ELF-1 (cell line): ENCODE results near the gene ATXN7.

Experiments used
- DNase-seq: peaks from one replicate; pipeline ENCODE4 v3.0.0-alpha.2; 2016; ENCODE audit warnings: low read depth, low spot score

Gene ATXN7

GRCh38 chr3:63863150-63864007, at the start of gene ATXN7, which contains the start of gene THOC7:
Gene ATXN7, plus strand, starts transcription at chr3:63863867. Its CDS starts 48,732 bp downstream, at chr3:63912599.
Gene THOC7, minus strand, starts transcription at chr3:63863805. Its CDS starts 15 bp downstream, at chr3:63863790.
- DNase-seq, result peak; percentile 52

- no peak for DNase-seq
Measured at GRCh38 chr3:63814237-63814636, 49.4 kb upstream of the ATXN7 start.

GRCh38 chr3:63817225-63817624, 46.4 kb upstream of the ATXN7 start:
- no peak for DNase-seq

GRCh38 chr3:63818282-63819150, 45.2 kb upstream of the ATXN7 start:
- DNase-seq, result peak; percentile 60

- DNase-seq, result no peak
Measured at GRCh38 chr3:63819151-63819398, 44.6 kb upstream of the ATXN7 start, which contains the start of gene C3orf49. Gene C3orf49, plus strand, starts transcription at chr3:63819299. Its CDS starts 173 bp downstream, at chr3:63819472.

GRCh38 chr3:63824309-63824708, 39.4 kb upstream of the ATXN7 start:
- DNase-seq, result no peak

- no peak for DNase-seq
Measured at GRCh38 chr3:63830526-63830925, 33.1 kb upstream of the ATXN7 start.

GRCh38 chr3:63832395-63832794, 31.3 kb upstream of the ATXN7 start:
- DNase-seq, result no peak

GRCh38 chr3:63841704-63842103, 22.0 kb upstream of the ATXN7 start:
- DNase-seq, result no peak

GRCh38 chr3:63842127-63842526, 21.5 kb upstream of the ATXN7 start:
- DNase-seq, result no peak

GRCh38 chr3:63845215-63845614, 18.5 kb upstream of the ATXN7 start:
- DNase-seq, result peak; percentile 21

- DNase-seq, result peak; percentile 75
Measured at GRCh38 chr3:63847718-63848450, 15.8 kb upstream of the ATXN7 start.

GRCh38 chr3:63849175-63849574, 14.5 kb upstream of the ATXN7 start:
- DNase-seq, result no peak

- no peak for DNase-seq
Measured at GRCh38 chr3:63851287-63851686, 12.4 kb upstream of the ATXN7 start.

- DNase-seq, result no peak
Measured at GRCh38 chr3:63853106-63853505, 10.6 kb upstream of the ATXN7 start.

GRCh38 chr3:63855333-63855940, 8.2 kb upstream of the ATXN7 start:
- no peak for DNase-seq

- no peak for DNase-seq
Measured at GRCh38 chr3:63857311-63857710, 6.4 kb upstream of the ATXN7 start.

GRCh38 chr3:63860776-63861175, 2.9 kb upstream of the ATXN7 start:
- DNase-seq, result no peak

- DNase-seq, result peak; percentile 20
Measured at GRCh38 chr3:63861306-63861705, 2.4 kb upstream of the ATXN7 start.

- no peak for DNase-seq
Measured at GRCh38 chr3:63862804-63863149, 890 bp upstream of the ATXN7 start.
